Measurements from ENCODE around the gene MAFG. TPM values are rescaled to one million over a fixed set of nuclear protein-coding genes. Genes with fewer than 3 reads are reported as not detected.

Gene MAFG
- total and polyA plus RNA-seq, 2 of the 13 experiments (the other 11 are each of a cell fraction or from before 2014, with no cell fraction given) = 14.5 to 20.0 TPM

GRCh38 chr17:81958633-81959342, 31.3 kb upstream of the MAFG start (continued):
- TF ChIP-seq ZSCAN21 (CRISPR knock-in tag; IDR thresholded peaks at IDR 0.05; ENCODE audit: borderline replicate concordance) = no peak
- no peak for TF ChIP-seq KDM1A (CRISPR knock-in tag; IDR thresholded peaks at IDR 0.05)
- TF ChIP-seq, protein P1, sequence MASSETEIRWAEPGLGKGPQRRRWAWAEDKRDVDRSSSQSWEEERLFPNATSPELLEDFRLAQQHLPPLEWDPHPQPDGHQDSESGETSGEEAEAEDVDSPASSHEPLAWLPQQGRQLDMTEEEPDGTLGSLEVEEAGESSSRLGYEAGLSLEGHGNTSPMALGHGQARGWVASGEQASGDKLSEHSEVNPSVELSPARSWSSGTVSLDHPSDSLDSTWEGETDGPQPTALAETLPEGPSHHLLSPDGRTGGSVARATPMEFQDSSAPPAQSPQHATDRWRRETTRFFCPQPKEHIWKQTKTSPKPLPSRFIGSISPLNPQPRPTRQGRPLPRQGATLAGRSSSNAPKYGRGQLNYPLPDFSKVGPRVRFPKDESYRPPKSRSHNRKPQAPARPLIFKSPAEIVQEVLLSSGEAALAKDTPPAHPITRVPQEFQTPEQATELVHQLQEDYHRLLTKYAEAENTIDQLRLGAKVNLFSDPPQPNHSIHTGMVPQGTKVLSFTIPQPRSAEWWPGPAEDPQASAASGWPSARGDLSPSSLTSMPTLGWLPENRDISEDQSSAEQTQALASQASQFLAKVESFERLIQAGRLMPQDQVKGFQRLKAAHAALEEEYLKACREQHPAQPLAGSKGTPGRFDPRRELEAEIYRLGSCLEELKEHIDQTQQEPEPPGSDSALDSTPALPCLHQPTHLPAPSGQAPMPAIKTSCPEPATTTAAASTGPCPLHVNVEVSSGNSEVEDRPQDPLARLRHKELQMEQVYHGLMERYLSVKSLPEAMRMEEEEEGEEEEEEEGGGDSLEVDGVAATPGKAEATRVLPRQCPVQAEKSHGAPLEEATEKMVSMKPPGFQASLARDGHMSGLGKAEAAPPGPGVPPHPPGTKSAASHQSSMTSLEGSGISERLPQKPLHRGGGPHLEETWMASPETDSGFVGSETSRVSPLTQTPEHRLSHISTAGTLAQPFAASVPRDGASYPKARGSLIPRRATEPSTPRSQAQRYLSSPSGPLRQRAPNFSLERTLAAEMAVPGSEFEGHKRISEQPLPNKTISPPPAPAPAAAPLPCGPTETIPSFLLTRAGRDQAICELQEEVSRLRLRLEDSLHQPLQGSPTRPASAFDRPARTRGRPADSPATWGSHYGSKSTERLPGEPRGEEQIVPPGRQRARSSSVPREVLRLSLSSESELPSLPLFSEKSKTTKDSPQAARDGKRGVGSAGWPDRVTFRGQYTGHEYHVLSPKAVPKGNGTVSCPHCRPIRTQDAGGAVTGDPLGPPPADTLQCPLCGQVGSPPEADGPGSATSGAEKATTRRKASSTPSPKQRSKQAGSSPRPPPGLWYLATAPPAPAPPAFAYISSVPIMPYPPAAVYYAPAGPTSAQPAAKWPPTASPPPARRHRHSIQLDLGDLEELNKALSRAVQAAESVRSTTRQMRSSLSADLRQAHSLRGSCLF (CRISPR knock-in tag; IDR thresholded peaks at IDR 0.05; ENCODE audit: borderline replicate concordance) = no peak
- TF ChIP-seq HNRNPUL1 (IDR thresholded peaks at IDR 0.05; ENCODE audit: low read depth, low read length) = no peak
- 0 out of 2 replicates have a peak, but pooled peaks have one; percentile 15 for TF ChIP-seq ARID4A (CRISPR knock-in tag; IDR thresholded peaks at IDR 0.05; ENCODE audit: borderline replicate concordance)
- TF ChIP-seq ZNF792 (CRISPR knock-in tag; IDR thresholded peaks at IDR 0.05) = 0 out of 2 replicates have a peak, but pooled peaks have one; percentile 5
- no peak for TF ChIP-seq MTF1 (CRISPR knock-in tag; IDR thresholded peaks at IDR 0.05)
- TF ChIP-seq CBX5 (CRISPR knock-in tag; IDR thresholded peaks at IDR 0.05; ENCODE audit: borderline replicate concordance) = peak; percentile 6; the same call in 1 of the 2 replicates
- no peak for TF ChIP-seq SMAD9 (CRISPR knock-in tag; IDR thresholded peaks at IDR 0.05)
- TF ChIP-seq ZNF574 (CRISPR knock-in tag; IDR thresholded peaks at IDR 0.05) = no peak
- TF ChIP-seq ZNF552 (CRISPR knock-in tag; IDR thresholded peaks at IDR 0.05; ENCODE audit: borderline replicate concordance) = no peak
- TF ChIP-seq MTA3 (CRISPR knock-in tag; IDR thresholded peaks at IDR 0.05) = no peak
- TF ChIP-seq, protein P2, sequence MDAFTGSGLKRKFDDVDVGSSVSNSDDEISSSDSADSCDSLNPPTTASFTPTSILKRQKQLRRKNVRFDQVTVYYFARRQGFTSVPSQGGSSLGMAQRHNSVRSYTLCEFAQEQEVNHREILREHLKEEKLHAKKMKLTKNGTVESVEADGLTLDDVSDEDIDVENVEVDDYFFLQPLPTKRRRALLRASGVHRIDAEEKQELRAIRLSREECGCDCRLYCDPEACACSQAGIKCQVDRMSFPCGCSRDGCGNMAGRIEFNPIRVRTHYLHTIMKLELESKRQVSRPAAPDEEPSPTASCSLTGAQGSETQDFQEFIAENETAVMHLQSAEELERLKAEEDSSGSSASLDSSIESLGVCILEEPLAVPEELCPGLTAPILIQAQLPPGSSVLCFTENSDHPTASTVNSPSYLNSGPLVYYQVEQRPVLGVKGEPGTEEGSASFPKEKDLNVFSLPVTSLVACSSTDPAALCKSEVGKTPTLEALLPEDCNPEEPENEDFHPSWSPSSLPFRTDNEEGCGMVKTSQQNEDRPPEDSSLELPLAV (CRISPR knock-in tag; conservative IDR thresholded peaks at IDR 0.05; ENCODE audit: low read depth) = no peak
- 0 out of 2 replicates have a peak, but pooled peaks have one; percentile 63 for TF ChIP-seq ZSCAN30 (CRISPR knock-in tag; IDR thresholded peaks at IDR 0.05)
- TF ChIP-seq SNRNP70 (IDR thresholded peaks at IDR 0.05; ENCODE audit: low read depth, low read length) = no peak
- TF ChIP-seq SAP130 (CRISPR knock-in tag; IDR thresholded peaks at IDR 0.05; ENCODE audit: low read depth) = no peak; the same call in 1 of the 2 replicates

Measured in HepG2 (cell line).